Heart left ventricle (tissue), 16 donors: ENCODE results near the gene C2orf80. TPM values are rescaled to one million over a fixed set of nuclear protein-coding genes. Genes with fewer than 3 reads are reported as not detected.
"Not testable (repeated sequence)": the region's sequence is repeated elsewhere in the genome, so short reads cannot be mapped to it uniquely, and the experiment has no call there.

ENCODE experiments used
- ATAC-seq, 4 donors: fragments of 200-7000 bp; cut with Tn5 transposase; one replicate each; pipeline ENCODE4 v1.9.1; 2020 to 2022; ENCODE audit warnings: moderate library complexity in 4 of 4, mild to moderate bottlenecking in 3 of 4, moderate number of reproducible peaks in 1 of 4
- DNase-seq, 5 donors: peaks; one replicate each; pipeline ENCODE4 v3.0.0-alpha.2; 2020
- H3K27ac ChIP-seq, 12 donors: fragments of 200-600 bp; sonication (generic) in 4 of 12; one replicate each; pipeline versions ENCODE4 v1.5.0 to v1.8.0; 2016 to 2022; ENCODE audit warnings: mild to moderate bottlenecking in 2 of 12
- H3K27me3 ChIP-seq, 9 donors: fragments of 200-600 bp; sonication (generic) in 2 of 9; one replicate each; pipeline versions ENCODE4 v1.5.1 to v1.8.0; 2016 to 2022; ENCODE audit warnings: mild to moderate bottlenecking in 3 of 9
- H3K36me3 ChIP-seq, 9 donors: fragments of 200-600 bp; sonication (generic) in 2 of 9; one replicate each; pipeline versions ENCODE4 v1.5.0 to v1.8.0; 2018 to 2022; ENCODE audit warnings: mild to moderate bottlenecking in 2 of 9
- H3K4me1 ChIP-seq, 12 donors: fragments of 200-600 bp; sonication (generic) in 4 of 12; one replicate each; pipeline versions ENCODE4 v1.5.0 to v1.8.0; 2016 to 2022; ENCODE audit warnings: mild to moderate bottlenecking in 3 of 12
- H3K4me3 ChIP-seq, 12 donors: fragments of 200-600 bp; sonication (generic) in 4 of 12; one replicate each; pipeline versions ENCODE4 v1.5.0 to v1.8.0; 2017 to 2022; ENCODE audit warnings: mild to moderate bottlenecking in 9 of 12, moderate library complexity in 4 of 12
- H3K9me3 ChIP-seq, 12 donors: fragments of 200-600 bp; sonication (generic) in 4 of 12; one replicate each; pipeline versions ENCODE4 v1.5.0 to v1.8.0; 2016 to 2022; ENCODE audit warnings: mild to moderate bottlenecking in 1 of 12
- POLR2A ChIP-seq, 2 donors: fragments of 450-650 bp; IDR thresholded peaks; one replicate each; pipeline ENCODE4 v1.6.1; 2017; ENCODE audit warnings: antibody characterized with exemption in 2 of 2, mild to moderate bottlenecking in 2 of 2, moderate library complexity in 2 of 2
- WGBS, 4 donors: extraction: QIAGEN DNeasy Blood & Tissue Kit in 2 of 4; methylation state at CpG; one replicate each; pipeline versions ENCODE4 v1.1.5 to v1.1.7; 2013 to 2018; 5-methylcytosine and 5-hydroxymethylcytosine counted together
- intact Hi-C, 10 donors: fragments of 100-400 bp; cut with DNase I; formaldehyde crosslinking; loops; one replicate each; pipeline versions ENCODE4 v1.11.1 to v1.14.2; 2022
- polyA plus RNA-seq, 2 donors: library from polyadenylated mRNA; stranded (reverse); fragments of 200-250 nt; gene quantifications; one replicate each; pipeline ENCODE4 v1.2.3, GENCODE V29; 2013
- total RNA-seq, 9 donors: library from RNA; depleted of rRNA in 2 of 9; stranded (reverse); fragments of >200 nt in 2 of 9; fragmentation: NEBNext Ultra II Directional in 3 of 9; extraction: Animal tissue kit (Norgen Biotek cat#: 25700) in 3 of 9; gene quantifications; one replicate each; pipeline versions ENCODE4 v1.1.0 to v1.2.4, GENCODE V29; 2016 to 2023
- TF ChIP-seq, protein P1 (sequence below), 12 donors: fragments of 200-600 bp; sonication (generic) in 4 of 12; IDR thresholded peaks; one replicate each; pipeline versions ENCODE4 v1.5.0 to v1.8.0; 2018 to 2022; ENCODE audit warnings: antibody characterized with exemption in 12 of 12, mild to moderate bottlenecking in 5 of 12
- donor health status: ischemic (EF 13 %, LVEDD 7.1; RV severe dilation, severe dysfunction).
- donor health status: healthy with polysubstance abuse.
- donor health status: DM: no; HTN: yes; CAD: no.
- donor health status: DM: no; HTN: no; CAD: no.
- donor health status: ischemic (EF 25% LVEDD 6.9; RV normal size, moderate dysfunction).
- donor health status: ischemic (EF 25% LVEDD 5.7; RV mildly dilated, moderate dysfunction).
- donor health status: healthy.
- donor health status: DM: yes; HTN: yes; CAD: no.
- donor health status: ischemic (EF 35%, LVEDD 5.7; RV mildly dilated, moderate dysfunction).
- donor health status: nonischemic (EF 11% LVEDD 7.7; RV severe dilation, severe dysfunction).
- donor health status: DM: yes; HTN: yes; CAD: no.
- donor health status: PGD.
- donor health status: ischemic (EF 29% LVEDD 5.4; RV normal size, mild dysfunction).
- donor health status: nonischemic (EF 23%, LVEDD 6.1; RV moderate dilation, normal function).

C2orf80 gene
- total and polyA plus RNA-seq, 11 donors = not detected

DNA sequence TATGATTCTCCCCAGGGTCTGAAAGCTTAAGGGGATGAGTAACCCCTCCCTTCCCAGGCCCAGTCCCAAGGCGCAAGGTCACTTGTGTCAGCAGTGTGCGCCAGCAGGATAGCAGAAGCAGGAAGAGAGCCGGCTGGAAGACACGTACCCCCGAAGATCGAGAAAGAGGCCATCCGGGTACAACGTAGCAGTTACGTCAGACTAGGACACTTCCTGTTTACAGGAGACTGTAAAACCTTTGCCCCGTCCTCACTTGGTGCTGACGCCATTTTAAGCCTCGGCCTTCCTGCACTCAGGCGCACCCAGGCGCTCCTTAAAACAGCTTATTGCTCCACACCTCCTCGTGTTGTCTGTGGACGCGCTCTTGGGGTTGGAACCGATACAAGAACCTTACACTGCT, 50.4 kb downstream of the C2orf80 start:
- Histone ChIP-seq H3K4me3 (no peak overlapping the region), H3K36me3 (no peaks in the 10 kb centered on the region), H3K4me1 (no peaks in the 10 kb centered on the region), H3K27me3 (no peaks in the 10 kb centered on the region), H3K27ac (no peak overlapping the region), H3K9me3 (no peaks in the 10 kb centered on the region)
- DNase-seq = no peak
- no peak for TF ChIP-seq POLR2A (IDR thresholded peaks at IDR 0.05)
- TF ChIP-seq, protein P1, sequence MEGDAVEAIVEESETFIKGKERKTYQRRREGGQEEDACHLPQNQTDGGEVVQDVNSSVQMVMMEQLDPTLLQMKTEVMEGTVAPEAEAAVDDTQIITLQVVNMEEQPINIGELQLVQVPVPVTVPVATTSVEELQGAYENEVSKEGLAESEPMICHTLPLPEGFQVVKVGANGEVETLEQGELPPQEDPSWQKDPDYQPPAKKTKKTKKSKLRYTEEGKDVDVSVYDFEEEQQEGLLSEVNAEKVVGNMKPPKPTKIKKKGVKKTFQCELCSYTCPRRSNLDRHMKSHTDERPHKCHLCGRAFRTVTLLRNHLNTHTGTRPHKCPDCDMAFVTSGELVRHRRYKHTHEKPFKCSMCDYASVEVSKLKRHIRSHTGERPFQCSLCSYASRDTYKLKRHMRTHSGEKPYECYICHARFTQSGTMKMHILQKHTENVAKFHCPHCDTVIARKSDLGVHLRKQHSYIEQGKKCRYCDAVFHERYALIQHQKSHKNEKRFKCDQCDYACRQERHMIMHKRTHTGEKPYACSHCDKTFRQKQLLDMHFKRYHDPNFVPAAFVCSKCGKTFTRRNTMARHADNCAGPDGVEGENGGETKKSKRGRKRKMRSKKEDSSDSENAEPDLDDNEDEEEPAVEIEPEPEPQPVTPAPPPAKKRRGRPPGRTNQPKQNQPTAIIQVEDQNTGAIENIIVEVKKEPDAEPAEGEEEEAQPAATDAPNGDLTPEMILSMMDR (IDR thresholded peaks at IDR 0.05) = no peak
- no peak for ATAC-seq
- WGBS, 4 donors = 85 to 89% (median 87%) methylated on average over 18 of the region's 18 CpGs
- intact Hi-C loops = no loop called here

- H3K27me3 ChIP-seq, H3K4me1 ChIP-seq, DNase-seq, H3K27ac ChIP-seq, ATAC-seq, H3K36me3 ChIP-seq, H3K4me3 ChIP-seq, H3K9me3 ChIP-seq, intact Hi-C loops: not testable (repeated sequence)
- WGBS, 4 donors = 95 to 96% (median 96%) methylated on average over 7 of the region's 7 CpGs
These were observed 51.5 kb downstream of the C2orf80 start for GRCh38 chr2:208138334-208138733.

DNA sequence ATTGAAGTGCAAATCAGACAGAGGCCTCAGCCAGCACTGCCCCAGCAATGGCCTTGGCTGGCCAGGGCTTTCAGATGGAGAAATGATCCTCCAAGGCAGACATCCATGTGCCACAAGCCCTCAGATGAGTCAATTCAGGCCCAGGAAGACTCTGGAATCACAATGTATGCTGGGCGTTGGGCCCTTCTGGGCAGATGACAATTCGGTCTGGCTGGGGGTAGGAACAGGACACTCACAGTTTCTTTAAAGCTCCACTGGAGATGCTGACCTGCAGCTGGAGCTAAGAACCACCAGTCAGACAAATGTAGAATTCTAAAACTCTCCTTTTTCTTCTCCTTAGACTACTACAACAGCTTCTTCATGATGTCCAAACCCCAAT, 53.1 kb downstream of the C2orf80 start:
- Histone ChIP-seq H3K27ac (no peak overlapping the region), H3K36me3 (no peaks in the 10 kb centered on the region), H3K9me3 (no peaks in the 10 kb centered on the region), H3K4me1 (no peaks in the 10 kb centered on the region), H3K4me3 (no peak overlapping the region), H3K27me3 (no peaks in the 10 kb centered on the region)
- ATAC-seq (no peak), DNase-seq (no peak)
- intact Hi-C loops = no loop called here
- 91 to 95% (median 93%) methylated on average over 2 of the region's 2 CpGs for WGBS, 4 donors
- no peak for TF ChIP-seq POLR2A (IDR thresholded peaks at IDR 0.05)
- TF ChIP-seq, protein P1 (IDR thresholded peaks at IDR 0.05) = no peak

- H3K9me3 ChIP-seq = no peaks in the 10 kb centered on the region
- no peak overlapping the region for H3K4me3 ChIP-seq
- no peak overlapping the region for H3K27ac ChIP-seq
- no peaks in the 10 kb centered on the region for H3K36me3 ChIP-seq
- no peak for DNase-seq
- no peaks in the 10 kb centered on the region for H3K4me1 ChIP-seq
- ATAC-seq = no peak
- H3K27me3 ChIP-seq = no peaks in the 10 kb centered on the region
- intact Hi-C loops = no loop called here
- TF ChIP-seq, protein P1 (IDR thresholded peaks at IDR 0.05) = no peak
- TF ChIP-seq POLR2A (IDR thresholded peaks at IDR 0.05) = no peak
- 84 to 88% (median 84%) methylated on average over 11 of the region's 11 CpGs for WGBS, 4 donors
These were observed 53.8 kb downstream of the C2orf80 start for GRCh38 chr2:208135794-208136715.
